Hepatocyte (in vitro differentiated cells): ENCODE results near the gene GPBAR1. TPM values are rescaled to one million over a fixed set of nuclear protein-coding genes. Genes with fewer than 3 reads are reported as not detected.
A peak's percentile ranks its signal among the peaks of the same experiment; 100 is the strongest.

Experiments
- DNase-seq: peaks from one replicate; pipeline ENCODE4 v3.0.0-alpha.2; 2016; ENCODE audit warnings: low spot score
- H2AFZ ChIP-seq: fragments of 200-600 bp; sonication (generic); 2 replicates; pipeline ENCODE4 v1.6.0; 2016; ENCODE audit warnings: antibody characterized with exemption, mild to moderate bottlenecking
- H3K27ac ChIP-seq: fragments of 200-600 bp; sonication (generic); 2 replicates; pipeline ENCODE4 v1.5.1; 2016; ENCODE audit warnings: mild to moderate bottlenecking
- H3K27me3 ChIP-seq: fragments of 200-600 bp; sonication (generic); 2 replicates; pipeline ENCODE4 v1.6.1; 2016
- H3K36me3 ChIP-seq: fragments of 200-600 bp; sonication (generic); replicated peaks from 2 replicates; pipeline ENCODE4 v1.5.1; 2016; ENCODE audit warnings: low read depth; ENCODE audit not compliant: insufficient read depth
- H3K4me1 ChIP-seq: fragments of 200-600 bp; sonication (generic); 2 replicates; pipeline ENCODE4 v1.5.1; 2016; ENCODE audit warnings: mild to moderate bottlenecking, moderate library complexity; ENCODE audit not compliant: insufficient read depth
- H3K4me2 ChIP-seq: fragments of 200-600 bp; sonication (generic); 2 replicates; pipeline ENCODE4 v1.6.0; 2016
- H3K4me3 ChIP-seq: fragments of 200-600 bp; sonication (generic); 2 replicates; pipeline ENCODE4 v1.5.1; 2016; ENCODE audit warnings: mild to moderate bottlenecking
- H3K79me2 ChIP-seq: fragments of 200-600 bp; sonication (generic); 2 replicates; pipeline ENCODE4 v1.6.0; 2017; ENCODE audit warnings: mild to moderate bottlenecking
- H3K9me2 ChIP-seq: fragments of 200-600 bp; sonication (generic); replicated peaks from 2 replicates; pipeline ENCODE4 v1.6.0; 2017; ENCODE audit warnings: mild to moderate bottlenecking; ENCODE audit not compliant: insufficient read depth
- H3K9me3 ChIP-seq: fragments of 200-600 bp; sonication (generic); 2 replicates; pipeline ENCODE4 v1.5.1; 2016; ENCODE audit warnings: low read depth, mild to moderate bottlenecking
- H4K20me1 ChIP-seq: fragments of 200-600 bp; sonication (generic); 2 replicates; pipeline ENCODE4 v1.6.0; 2016; ENCODE audit warnings: mild to moderate bottlenecking; ENCODE audit not compliant: insufficient read depth, poor library complexity, severe bottlenecking
- EZH2 ChIP-seq: fragments of 200-600 bp; sonication (generic); IDR thresholded peaks from 2 replicates; pipeline ENCODE4 v1.6.1; 2016; ENCODE audit warnings: antibody characterized with exemption, mild to moderate bottlenecking, borderline replicate concordance
- EZH2phosphoT487 ChIP-seq: fragments of 200-600 bp; sonication (generic); IDR thresholded peaks from one replicate; pipeline ENCODE4 v1.6.1; 2018; ENCODE audit warnings: antibody characterized with exemption, mild to moderate bottlenecking, low read depth, moderate library complexity; ENCODE audit not compliant: unreplicated experiment, severe bottlenecking
- WGBS: methylation state at CpG from one replicate; pipeline ENCODE4 v1.1.6; 2016; ENCODE audit warnings: low lambda C conversion rate; ENCODE audit errors: missing lambda C conversion rate; 5-methylcytosine and 5-hydroxymethylcytosine counted together
- polyA plus RNA-seq: library from polyadenylated mRNA; unstranded; fragments of >200 nt; fragmentation: Nextera tagmentation; extraction: Ambion mirVana; gene quantifications from 2 replicates; pipeline ENCODE4 v1.2.1, GENCODE V29; 2016
- total RNA-seq: library from RNA; depleted of rRNA; stranded (reverse); fragments of >200 nt; gene quantifications from 2 replicates; pipeline ENCODE4 v1.2.3, GENCODE V29; 2014
- TF ChIP-seq, protein P1 (sequence below): fragments of 200-600 bp; sonication (generic); IDR thresholded peaks from 2 replicates; pipeline ENCODE4 v1.5.1; 2016; ENCODE audit warnings: antibody characterized with exemption, mild to moderate bottlenecking; ENCODE audit not compliant: poor library complexity

GPBAR1 gene
- total and polyA plus RNA-seq, 2 experiments from 2014 or later, result 6.1 to 23.4 TPM

DNA sequence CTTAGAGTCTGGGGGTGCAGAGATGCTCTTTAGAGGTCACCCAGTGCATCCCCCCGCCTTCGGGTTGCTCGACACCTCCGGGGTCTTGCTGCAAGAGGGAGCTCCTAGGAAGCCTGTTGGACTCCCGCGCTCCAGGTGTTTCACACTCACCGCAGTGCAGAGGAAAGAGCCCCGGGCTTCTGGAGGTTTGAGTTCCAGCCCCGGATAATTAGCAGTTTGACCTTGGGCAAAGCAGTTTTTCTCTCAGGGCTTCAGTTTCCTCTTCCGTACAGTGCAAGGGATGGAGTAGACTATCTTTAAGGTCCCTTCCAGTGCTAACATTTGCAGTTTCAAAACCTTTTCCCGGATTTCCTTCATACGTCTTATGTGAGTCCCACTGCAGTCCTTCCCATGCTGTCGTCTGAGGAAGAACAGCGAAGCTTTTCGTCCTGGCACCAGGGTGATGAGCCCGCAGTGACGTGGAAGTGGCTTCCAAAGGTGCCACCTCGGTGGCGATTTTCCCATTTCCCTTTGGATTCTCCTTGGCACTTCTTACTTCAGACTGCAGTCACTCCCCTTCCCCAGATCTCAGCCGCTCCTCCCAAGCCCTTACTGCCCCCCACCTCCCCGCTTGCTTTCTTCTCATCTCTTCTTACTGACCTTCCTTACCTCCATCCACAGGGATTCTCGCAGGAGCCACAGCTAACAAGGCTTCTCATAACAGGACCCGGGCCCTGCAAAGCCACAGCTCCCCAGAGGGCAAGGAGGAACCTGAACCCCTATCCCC lies 10.1 kb downstream of the GPBAR1 start:
- DNase-seq, result peak; percentile 52
- Histone ChIP-seq H3K4me3 (peak overlapping the region; percentile 17), H2AFZ (no peak overlapping the region), H3K4me1 (peaks cover 21% of the 10 kb centered on the region), H4K20me1 (peaks cover 7% of the 10 kb centered on the region), H3K36me3 (no peaks in the 10 kb centered on the region), H3K27ac (peak overlapping the region; percentile 76), H3K4me2 (peak overlapping the region; percentile 94), H3K79me2 (peaks cover 43% of the 10 kb centered on the region), H3K9me3 (no peaks in the 10 kb centered on the region), H3K9me2 (no peaks in the 10 kb centered on the region), H3K27me3 (no peaks in the 10 kb centered on the region)
- WGBS, result 8% methylated on average over 23 of the region's 23 CpGs
- TF ChIP-seq EZH2phosphoT487, result no peak
- TF ChIP-seq, protein P1, sequence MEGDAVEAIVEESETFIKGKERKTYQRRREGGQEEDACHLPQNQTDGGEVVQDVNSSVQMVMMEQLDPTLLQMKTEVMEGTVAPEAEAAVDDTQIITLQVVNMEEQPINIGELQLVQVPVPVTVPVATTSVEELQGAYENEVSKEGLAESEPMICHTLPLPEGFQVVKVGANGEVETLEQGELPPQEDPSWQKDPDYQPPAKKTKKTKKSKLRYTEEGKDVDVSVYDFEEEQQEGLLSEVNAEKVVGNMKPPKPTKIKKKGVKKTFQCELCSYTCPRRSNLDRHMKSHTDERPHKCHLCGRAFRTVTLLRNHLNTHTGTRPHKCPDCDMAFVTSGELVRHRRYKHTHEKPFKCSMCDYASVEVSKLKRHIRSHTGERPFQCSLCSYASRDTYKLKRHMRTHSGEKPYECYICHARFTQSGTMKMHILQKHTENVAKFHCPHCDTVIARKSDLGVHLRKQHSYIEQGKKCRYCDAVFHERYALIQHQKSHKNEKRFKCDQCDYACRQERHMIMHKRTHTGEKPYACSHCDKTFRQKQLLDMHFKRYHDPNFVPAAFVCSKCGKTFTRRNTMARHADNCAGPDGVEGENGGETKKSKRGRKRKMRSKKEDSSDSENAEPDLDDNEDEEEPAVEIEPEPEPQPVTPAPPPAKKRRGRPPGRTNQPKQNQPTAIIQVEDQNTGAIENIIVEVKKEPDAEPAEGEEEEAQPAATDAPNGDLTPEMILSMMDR, result no peak
- TF ChIP-seq EZH2, result no peak

DNA sequence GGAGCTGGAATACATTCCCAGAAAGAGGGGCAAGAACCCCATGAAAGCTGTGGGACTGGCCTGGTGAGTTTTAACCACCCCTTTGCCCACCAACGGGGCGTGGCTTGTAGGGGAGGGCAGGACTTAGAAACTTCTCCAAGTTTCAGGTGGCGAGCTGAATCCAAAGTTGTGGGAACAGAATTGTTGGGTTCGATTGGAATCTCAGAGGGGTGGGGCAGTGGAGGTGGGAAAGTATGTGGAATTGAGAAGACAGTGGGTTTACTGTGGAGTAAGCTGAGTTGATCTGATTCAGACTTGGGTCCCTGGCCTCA lies 10.6 kb downstream of the GPBAR1 start:
- peaks cover 7% of the 10 kb centered on the region for H4K20me1 ChIP-seq
- H3K4me2 ChIP-seq, result peak overlapping the region; percentile 94
- peak overlapping the region; percentile 17 for H3K4me3 ChIP-seq
- no peaks in the 10 kb centered on the region for H3K27me3 ChIP-seq
- H2AFZ ChIP-seq, result no peak overlapping the region
- H3K79me2 ChIP-seq, result peaks cover 43% of the 10 kb centered on the region
- no peaks in the 10 kb centered on the region for H3K9me3 ChIP-seq
- H3K9me2 ChIP-seq, result no peaks in the 10 kb centered on the region
- 63% methylated on average over 4 of the region's 4 CpGs for WGBS
- H3K27ac ChIP-seq, result peak overlapping the region; percentile 76
- peaks cover 21% of the 10 kb centered on the region for H3K4me1 ChIP-seq
- peak; percentile 38 for DNase-seq
- TF ChIP-seq EZH2 (no peak), EZH2phosphoT487 (no peak)
- TF ChIP-seq, protein P1, result no peak
- no peaks in the 10 kb centered on the region for H3K36me3 ChIP-seq

DNA sequence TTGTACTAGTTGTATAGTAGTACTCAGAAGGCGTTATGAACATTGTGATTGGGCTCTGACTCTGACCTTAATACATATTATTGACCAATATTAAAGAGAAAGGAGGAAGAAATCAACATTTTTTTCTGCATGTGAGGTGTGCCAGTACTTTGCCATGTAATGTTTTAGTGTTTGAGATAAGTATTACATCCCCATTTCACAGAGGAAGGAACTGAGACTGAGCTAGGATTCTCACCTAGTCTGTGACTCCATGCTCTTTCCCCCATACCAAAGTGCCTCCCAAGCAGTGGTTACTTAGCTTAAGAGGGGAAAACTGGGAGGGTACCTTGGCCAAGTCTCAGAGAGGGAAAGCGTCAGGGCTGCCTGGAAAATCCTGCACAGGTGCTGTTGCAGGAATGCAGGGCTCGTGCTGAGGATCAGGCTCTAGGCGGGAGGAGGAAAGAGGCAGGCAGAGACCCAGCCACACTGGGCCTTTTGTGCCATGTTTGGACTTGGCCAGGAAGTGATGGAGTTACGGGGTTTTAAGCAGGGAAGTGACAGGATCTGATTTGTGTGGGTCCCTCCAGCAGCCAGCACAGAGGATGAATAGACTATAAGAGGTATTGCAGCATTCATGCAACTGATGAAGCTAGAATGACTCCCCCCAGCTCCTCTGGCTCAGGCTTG lies 11.2 kb downstream of the GPBAR1 start:
- 83% methylated on average over 5 of the region's 5 CpGs for WGBS
- no peaks in the 10 kb centered on the region for H3K27me3 ChIP-seq
- H4K20me1 ChIP-seq, result peaks cover 7% of the 10 kb centered on the region
- peak overlapping the region; percentile 94 for H3K4me2 ChIP-seq
- H3K4me1 ChIP-seq, result peaks cover 21% of the 10 kb centered on the region
- H2AFZ ChIP-seq, result no peak overlapping the region
- H3K9me2 ChIP-seq, result no peaks in the 10 kb centered on the region
- H3K4me3 ChIP-seq, result no peak overlapping the region
- H3K9me3 ChIP-seq, result no peaks in the 10 kb centered on the region
- no peaks in the 10 kb centered on the region for H3K36me3 ChIP-seq
- no peak for DNase-seq
- peak overlapping the region; percentile 76 for H3K27ac ChIP-seq
- TF ChIP-seq EZH2phosphoT487 (no peak), EZH2 (no peak)
- TF ChIP-seq, protein P1, result no peak
- H3K79me2 ChIP-seq, result peaks cover 43% of the 10 kb centered on the region
